ENCODE data around the gene MAP4K4.

Gene MAP4K4

DNA sequence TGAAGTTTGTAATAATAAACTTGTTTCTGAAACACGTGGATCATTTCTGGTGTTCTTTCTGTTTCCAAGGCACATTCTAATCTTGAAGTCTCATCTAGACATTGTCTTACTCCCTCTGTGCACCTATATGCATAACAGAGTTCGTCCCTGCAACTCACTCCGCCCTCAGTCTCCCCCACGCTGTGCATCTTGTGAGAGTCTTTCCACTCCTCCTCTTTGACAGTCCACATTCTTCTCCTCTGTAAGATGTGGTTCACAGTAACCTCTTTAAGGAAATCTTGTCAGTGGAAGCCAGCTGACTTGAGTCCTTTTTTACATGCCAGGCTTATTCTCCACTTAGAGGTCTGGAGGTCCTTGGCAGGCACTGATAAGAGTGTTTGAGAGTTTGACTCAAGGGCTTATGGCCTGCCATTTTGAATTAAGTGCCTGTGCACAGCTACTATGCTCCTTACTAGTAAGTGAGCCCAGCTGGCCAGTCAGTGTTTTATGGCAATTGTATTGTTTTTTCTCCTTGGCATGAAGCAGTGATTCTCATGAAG is 185.3 kb downstream of the MAP4K4 start:
- H3K27me3 ChIP-seq (ENCODE audit: low read depth) = no peaks in the 10 kb centered on the region
- H3K4me3 ChIP-seq = no peak overlapping the region
- H3K4me1 ChIP-seq = no peaks in the 10 kb centered on the region
- peaks cover 10% of the 10 kb centered on the region; the same call in 1 of the 2 replicates for H3K36me3 ChIP-seq (replicated peaks)
- no peaks in the 10 kb centered on the region for H3K9me3 ChIP-seq
- no peak for DNase-seq (ENCODE audit: low spot score in 2 of 2)
- in situ Hi-C loops (cut with MboI; ENCODE audit: low sequenced_read_pairs) = no loop called here

DNA sequence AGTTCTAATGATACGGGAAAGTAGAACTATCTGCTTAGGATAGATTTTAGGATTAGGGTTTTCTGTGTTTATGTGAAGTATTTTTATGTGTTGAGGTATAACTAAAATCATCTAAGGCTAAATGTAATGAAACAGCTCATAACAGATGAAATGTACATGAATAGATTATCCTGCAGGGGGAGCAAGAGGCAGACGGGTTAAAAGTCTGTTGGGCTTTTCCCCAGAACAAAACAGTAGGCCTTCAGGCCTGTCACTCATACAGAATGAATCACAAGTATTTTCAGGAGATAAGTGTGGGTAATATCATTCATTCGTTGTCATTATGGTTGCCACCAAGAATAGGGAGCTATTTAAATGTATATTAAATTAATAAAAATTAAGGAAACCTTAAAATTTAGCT is 186.4 kb downstream of the MAP4K4 start:
- Histone ChIP-seq H3K36me3 (replicated peaks) (peaks cover 14% of the 10 kb centered on the region; the same call in 1 of the 2 replicates), H3K9me3 (no peaks in the 10 kb centered on the region), H3K4me1 (no peaks in the 10 kb centered on the region), H3K27me3 (ENCODE audit: low read depth) (no peaks in the 10 kb centered on the region), H3K4me3 (no peak overlapping the region)
- in situ Hi-C loops (cut with MboI; ENCODE audit: low sequenced_read_pairs) = no loop called here
- DNase-seq (ENCODE audit: low spot score in 2 of 2) = peak; percentile 45 to 48

DNA sequence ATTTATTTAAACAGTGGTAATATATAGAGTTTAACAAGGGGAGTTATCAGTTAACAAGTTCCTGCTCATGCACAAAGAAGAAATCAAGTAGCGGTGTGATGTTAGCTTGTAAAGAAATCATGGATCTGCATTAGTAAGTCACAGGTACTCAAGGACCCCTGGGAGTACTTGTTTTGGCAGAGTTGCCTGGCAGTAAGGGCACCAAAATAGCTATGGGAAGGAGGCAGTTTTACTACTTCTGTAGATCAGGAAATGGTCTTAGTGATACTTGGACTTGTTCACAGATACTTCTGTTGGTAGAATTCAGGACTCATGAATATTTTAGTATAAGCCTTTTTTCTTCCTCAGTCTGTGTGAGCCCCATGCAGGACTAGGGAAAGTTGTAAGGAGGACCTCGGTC is 186.9 kb downstream of the MAP4K4 start:
- Histone ChIP-seq H3K4me3 (no peak overlapping the region), H3K27me3 (ENCODE audit: low read depth) (no peaks in the 10 kb centered on the region), H3K9me3 (no peaks in the 10 kb centered on the region), H3K4me1 (no peaks in the 10 kb centered on the region), H3K36me3 (replicated peaks) (peaks cover 14% of the 10 kb centered on the region)
- in situ Hi-C loops (cut with MboI; ENCODE audit: low sequenced_read_pairs) = no loop called here
- DNase-seq (ENCODE audit: low spot score in 2 of 2) = no peak

DNA sequence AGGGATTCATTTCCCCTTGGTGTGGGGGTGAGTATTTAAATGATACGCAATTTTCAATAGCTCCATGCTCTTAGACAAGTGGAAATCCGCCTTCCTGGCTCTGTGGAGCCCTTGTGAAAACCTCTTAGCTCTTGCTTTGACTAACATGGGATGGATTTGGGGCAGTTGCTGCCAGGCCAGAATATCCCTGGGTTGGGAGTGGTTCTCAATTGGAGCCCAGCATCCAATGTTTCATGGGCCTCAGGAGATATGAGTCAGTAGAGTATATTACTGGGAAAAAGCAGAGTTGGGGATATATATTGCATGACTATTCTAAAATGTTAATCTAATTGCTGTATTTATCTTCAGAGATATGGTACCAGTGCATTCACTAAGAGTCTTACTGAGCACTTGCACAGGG is 189.8 kb downstream of the MAP4K4 start:
- Histone ChIP-seq H3K4me1 (no peaks in the 10 kb centered on the region), H3K4me3 (no peak overlapping the region), H3K27me3 (ENCODE audit: low read depth) (no peaks in the 10 kb centered on the region), H3K36me3 (replicated peaks) (peaks cover 14% of the 10 kb centered on the region), H3K9me3 (no peaks in the 10 kb centered on the region)
- in situ Hi-C loops (cut with MboI; ENCODE audit: low sequenced_read_pairs) = no loop called here
- no peak for DNase-seq (ENCODE audit: low spot score in 2 of 2)

DNA sequence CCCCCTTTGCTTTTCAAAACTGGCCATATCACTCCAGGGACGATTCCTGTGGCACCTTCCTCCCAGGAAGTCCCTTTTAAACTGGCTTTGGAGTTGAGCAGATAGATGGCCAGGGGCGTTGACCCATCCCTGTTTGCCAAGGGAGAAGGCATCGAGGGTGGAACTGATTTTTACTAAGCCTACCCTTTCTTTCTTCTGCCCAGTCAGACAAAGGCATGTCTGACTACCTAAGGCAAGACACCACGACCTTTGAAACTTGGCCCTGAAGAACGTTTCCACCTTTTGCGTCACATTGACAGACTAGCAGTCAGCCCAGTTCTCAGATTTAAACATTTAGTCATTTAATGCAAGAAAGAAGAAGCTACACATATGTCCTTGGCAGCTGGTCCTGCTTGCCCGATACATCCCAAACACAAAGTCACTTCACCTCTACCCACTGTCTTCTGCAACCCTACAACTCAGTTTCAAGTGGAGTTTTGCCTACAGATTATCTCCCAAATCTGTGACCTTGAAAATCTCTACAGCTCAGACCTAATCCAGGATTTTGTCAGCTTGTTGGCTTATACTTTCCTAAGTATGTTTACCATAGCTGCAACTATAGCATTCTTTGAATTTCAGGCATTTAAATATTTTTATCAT is 192.1 kb downstream of the MAP4K4 start:
- in situ Hi-C loops (cut with MboI; ENCODE audit: low sequenced_read_pairs) = no loop called here
- Histone ChIP-seq H3K36me3 (replicated peaks) (peaks cover 18% of the 10 kb centered on the region), H3K4me3 (no peak overlapping the region), H3K27me3 (ENCODE audit: low read depth) (no peaks in the 10 kb centered on the region), H3K9me3 (no peaks in the 10 kb centered on the region), H3K4me1 (no peaks in the 10 kb centered on the region)
- DNase-seq (ENCODE audit: low spot score in 2 of 2) = no peak

DNA sequence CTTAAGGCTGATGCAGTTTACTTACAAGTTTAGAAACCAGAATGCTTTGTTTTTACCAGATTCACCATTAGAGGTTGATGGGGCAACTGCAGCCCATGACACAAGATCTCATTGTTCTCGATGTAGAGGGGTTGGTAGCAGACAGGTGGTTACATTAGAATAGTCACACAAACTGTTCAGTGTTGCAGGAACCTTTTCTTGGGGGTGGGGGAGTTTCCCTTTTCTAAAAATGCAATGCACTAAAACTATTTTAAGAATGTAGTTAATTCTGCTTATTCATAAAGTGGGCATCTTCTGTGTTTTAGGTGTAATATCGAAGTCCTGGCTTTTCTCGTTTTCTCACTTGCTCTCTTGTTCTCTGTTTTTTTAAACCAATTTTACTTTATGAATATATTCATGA is 194.9 kb downstream of the MAP4K4 start:
- peaks cover 11% of the 10 kb centered on the region for H3K36me3 ChIP-seq (replicated peaks)
- H3K9me3 ChIP-seq = no peaks in the 10 kb centered on the region
- H3K27me3 ChIP-seq (ENCODE audit: low read depth) = no peaks in the 10 kb centered on the region
- no peak for DNase-seq (ENCODE audit: low spot score in 2 of 2)
- H3K4me1 ChIP-seq = no peaks in the 10 kb centered on the region
- H3K4me3 ChIP-seq = no peak overlapping the region
- in situ Hi-C loops (cut with MboI; ENCODE audit: low sequenced_read_pairs) = no loop called here

DNA sequence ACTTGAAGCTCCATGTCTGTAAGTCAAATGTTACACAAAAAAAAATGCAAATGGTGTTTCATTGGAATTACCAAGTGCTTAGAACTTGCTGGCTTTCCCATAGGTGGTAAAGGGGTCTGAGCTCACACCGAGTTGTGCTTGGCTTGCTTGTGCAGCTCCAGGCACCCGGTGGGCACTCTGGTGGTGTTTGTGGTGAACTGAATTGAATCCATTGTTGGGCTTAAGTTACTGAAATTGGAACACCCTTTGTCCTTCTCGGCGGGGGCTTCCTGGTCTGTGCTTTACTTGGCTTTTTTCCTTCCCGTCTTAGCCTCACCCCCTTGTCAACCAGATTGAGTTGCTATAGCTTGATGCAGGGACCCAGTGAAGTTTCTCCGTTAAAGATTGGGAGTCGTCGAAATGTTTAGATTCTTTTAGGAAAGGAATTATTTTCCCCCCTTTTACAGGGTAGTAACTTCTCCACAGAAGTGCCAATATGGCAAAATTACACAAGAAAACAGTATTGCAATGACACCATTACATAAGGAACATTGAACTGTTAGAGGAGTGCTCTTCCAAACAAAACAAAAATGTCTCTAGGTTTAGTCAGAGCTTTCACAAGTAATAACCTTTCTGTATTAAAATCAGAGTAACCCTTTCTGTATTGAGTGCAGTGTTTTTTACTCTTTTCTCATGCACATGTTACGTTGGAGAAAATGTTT is 196.3 kb downstream of the MAP4K4 start:
- no peaks in the 10 kb centered on the region for H3K27me3 ChIP-seq (ENCODE audit: low read depth)
- no peak overlapping the region for H3K4me3 ChIP-seq
- no peaks in the 10 kb centered on the region for H3K4me1 ChIP-seq
- DNase-seq (ENCODE audit: low spot score in 2 of 2) = no peak
- in situ Hi-C loops (cut with MboI; ENCODE audit: low sequenced_read_pairs) = no loop called here
- no peaks in the 10 kb centered on the region for H3K9me3 ChIP-seq
- H3K36me3 ChIP-seq (replicated peaks) = peaks cover 4% of the 10 kb centered on the region

DNA sequence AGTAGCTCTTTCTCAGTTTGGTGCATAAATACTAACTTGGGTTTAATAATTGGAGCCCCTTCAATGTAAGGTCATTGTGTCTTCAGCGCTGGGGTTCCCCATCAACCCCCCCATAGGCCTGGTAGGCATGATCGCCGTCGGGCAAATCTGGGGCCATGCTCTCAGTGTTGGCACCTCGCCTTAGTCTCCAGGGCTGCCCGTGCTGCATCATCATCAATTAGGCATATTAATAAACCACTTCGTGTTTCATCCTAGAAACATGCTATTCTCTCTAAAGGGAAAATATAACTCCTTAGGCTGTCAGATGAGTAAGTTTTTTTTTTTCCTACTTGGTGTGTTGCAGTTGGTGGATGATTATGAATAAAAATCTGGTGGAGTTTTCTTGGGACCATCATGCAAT is 197.5 kb downstream of the MAP4K4 start:
- no peak for DNase-seq (ENCODE audit: low spot score in 2 of 2)
- Histone ChIP-seq H3K4me3 (no peak overlapping the region), H3K9me3 (no peaks in the 10 kb centered on the region), H3K4me1 (no peaks in the 10 kb centered on the region), H3K36me3 (replicated peaks) (peaks cover 4% of the 10 kb centered on the region; the same call in 1 of the 2 replicates), H3K27me3 (ENCODE audit: low read depth) (no peaks in the 10 kb centered on the region)
- in situ Hi-C loops (cut with MboI; ENCODE audit: low sequenced_read_pairs) = no loop called here

DNA sequence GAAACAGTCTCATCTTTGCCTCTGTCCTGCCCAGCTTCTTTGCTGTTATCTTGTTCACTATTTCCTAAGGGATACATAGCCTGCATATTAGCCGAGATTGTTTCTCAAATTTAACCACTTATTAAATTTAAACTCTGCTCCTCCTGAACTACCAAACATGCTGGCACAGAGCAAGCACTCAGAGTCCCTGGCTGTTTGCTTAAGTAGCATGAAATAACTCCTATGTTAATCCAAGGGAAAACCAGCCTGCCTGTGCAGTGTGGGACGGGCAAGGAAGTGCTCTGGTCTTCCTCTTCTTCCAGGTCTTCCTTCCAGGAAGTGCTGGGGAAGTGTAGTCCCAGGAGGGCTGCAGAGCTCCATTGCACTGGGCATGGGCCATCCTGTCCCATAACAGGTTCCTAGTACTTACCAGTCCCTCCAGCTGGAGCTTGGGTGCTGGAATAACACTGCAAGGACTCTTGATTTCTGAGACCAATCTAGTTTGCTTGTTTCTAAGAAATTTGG is 198.4 kb downstream of the MAP4K4 start:
- peaks cover 4% of the 10 kb centered on the region; the same call in 1 of the 2 replicates for H3K36me3 ChIP-seq (replicated peaks)
- in situ Hi-C loops (cut with MboI; ENCODE audit: low sequenced_read_pairs) = no loop called here
- DNase-seq (ENCODE audit: low spot score in 2 of 2) = no peak
- H3K27me3 ChIP-seq (ENCODE audit: low read depth) = no peaks in the 10 kb centered on the region
- H3K9me3 ChIP-seq = no peaks in the 10 kb centered on the region
- H3K4me3 ChIP-seq = no peak overlapping the region
- H3K4me1 ChIP-seq = no peaks in the 10 kb centered on the region

DNA sequence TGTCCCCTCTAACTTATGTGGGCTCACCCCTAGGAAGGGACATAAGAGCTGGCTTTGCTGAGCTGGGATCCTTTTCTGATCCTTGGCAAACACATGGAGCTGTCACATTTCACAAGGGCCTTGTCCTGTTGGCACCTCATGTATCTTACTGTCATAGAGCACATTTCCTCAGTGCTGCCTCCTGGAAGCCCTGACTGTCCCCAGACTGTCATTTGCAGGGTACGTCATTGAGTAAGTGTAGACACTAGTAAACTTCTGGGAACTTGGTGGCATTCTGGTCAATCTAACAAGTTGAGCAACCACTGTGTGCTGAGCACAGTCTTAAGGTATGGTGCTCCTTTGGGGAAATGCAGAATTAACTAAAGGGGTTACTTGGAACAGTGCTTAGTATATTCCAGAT is 199.8 kb downstream of the MAP4K4 start:
- H3K36me3 ChIP-seq (replicated peaks) = peaks cover 4% of the 10 kb centered on the region; the same call in 1 of the 2 replicates
- in situ Hi-C loops (cut with MboI; ENCODE audit: low sequenced_read_pairs) = no loop called here
- no peaks in the 10 kb centered on the region for H3K27me3 ChIP-seq (ENCODE audit: low read depth)
- H3K4me3 ChIP-seq = no peak overlapping the region
- H3K9me3 ChIP-seq = no peaks in the 10 kb centered on the region
- no peak for DNase-seq (ENCODE audit: low spot score in 2 of 2)
- H3K4me1 ChIP-seq = no peaks in the 10 kb centered on the region

DNA sequence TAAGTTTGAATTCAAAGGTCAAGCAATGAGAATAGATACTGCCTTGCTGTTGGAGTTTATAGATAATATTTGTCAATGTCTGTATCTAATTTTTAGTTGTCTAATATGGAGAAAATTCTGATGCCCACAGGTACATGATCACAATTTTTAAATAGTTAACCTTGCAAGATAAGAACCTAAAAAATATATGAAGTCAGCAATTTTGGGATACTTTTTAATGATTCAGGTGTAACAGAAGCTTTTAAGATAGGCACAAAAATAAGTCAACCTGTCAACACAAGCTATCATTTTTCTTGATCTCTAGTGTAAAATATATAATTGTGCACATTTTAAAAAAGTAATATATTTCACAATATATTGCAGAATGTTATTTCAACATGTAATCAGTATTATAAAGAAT is 201.8 kb downstream of the MAP4K4 start:
- in situ Hi-C loops (cut with MboI; ENCODE audit: low sequenced_read_pairs) = no loop called here
- H3K36me3 ChIP-seq (replicated peaks) = 0 out of 2 replicates have a peak, but pooled peaks cover under 1% of the 10 kb centered on the region
- DNase-seq (ENCODE audit: low spot score in 2 of 2) = no peak

DNA sequence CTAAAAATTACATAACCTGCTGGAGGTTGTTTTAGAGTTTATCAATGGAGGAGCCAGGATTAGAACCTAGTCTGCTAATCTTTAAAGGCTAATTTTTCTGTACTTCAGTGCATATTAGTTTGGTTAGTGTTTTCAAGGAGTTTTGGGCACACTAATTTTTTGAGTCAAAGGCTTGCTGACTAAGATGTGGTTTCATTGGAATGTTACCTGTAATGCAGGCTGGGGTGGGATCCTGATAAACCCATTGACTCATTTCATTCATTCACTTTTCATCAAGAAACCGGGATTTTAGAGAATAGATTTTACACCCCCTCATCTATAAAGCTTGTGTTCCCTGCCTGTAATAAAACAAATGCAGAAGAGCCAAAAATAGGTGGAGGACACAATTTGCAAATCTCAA is 202.4 kb downstream of the MAP4K4 start:
- no peaks in the 10 kb centered on the region for H3K4me1 ChIP-seq
- in situ Hi-C loops (cut with MboI; ENCODE audit: low sequenced_read_pairs) = no loop called here
- H3K27me3 ChIP-seq (ENCODE audit: low read depth) = no peaks in the 10 kb centered on the region
- no peaks in the 10 kb centered on the region for H3K36me3 ChIP-seq (replicated peaks)
- no peaks in the 10 kb centered on the region for H3K9me3 ChIP-seq
- no peak overlapping the region for H3K4me3 ChIP-seq
- DNase-seq (ENCODE audit: low spot score in 2 of 2) = no peak

More for the DNA sequence above, 201.8 kb downstream of the MAP4K4 start:
- Histone ChIP-seq H3K9me3 (no peaks in the 10 kb centered on the region), H3K4me3 (no peak overlapping the region), H3K4me1 (no peaks in the 10 kb centered on the region), H3K27me3 (ENCODE audit: low read depth) (no peaks in the 10 kb centered on the region)

DNA sequence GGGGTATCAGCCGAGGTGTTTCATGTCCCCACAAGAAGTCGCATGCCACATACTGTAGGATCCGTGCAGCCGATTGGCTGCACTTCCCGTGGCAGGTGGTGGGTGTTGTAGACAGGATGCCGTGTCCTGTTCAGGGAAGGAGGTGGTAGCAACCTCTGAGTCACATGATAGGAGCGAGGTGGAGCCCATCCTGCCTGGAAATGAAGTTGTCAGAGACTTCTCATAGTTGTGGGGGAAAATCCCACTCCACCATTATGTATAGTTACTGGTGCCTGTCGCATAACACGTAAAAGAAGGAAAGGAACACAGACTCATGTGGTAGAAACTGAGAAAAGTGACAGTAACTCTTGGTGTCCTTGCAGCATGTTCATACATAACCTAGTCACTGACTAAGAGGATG is 202.9 kb downstream of the MAP4K4 start:
- Histone ChIP-seq H3K9me3 (no peaks in the 10 kb centered on the region), H3K27me3 (ENCODE audit: low read depth) (no peaks in the 10 kb centered on the region), H3K4me1 (no peaks in the 10 kb centered on the region), H3K36me3 (replicated peaks) (no peaks in the 10 kb centered on the region), H3K4me3 (no peak overlapping the region)
- DNase-seq (ENCODE audit: low spot score in 2 of 2) = no peak
- in situ Hi-C loops (cut with MboI; ENCODE audit: low sequenced_read_pairs) = no loop called here

DNA sequence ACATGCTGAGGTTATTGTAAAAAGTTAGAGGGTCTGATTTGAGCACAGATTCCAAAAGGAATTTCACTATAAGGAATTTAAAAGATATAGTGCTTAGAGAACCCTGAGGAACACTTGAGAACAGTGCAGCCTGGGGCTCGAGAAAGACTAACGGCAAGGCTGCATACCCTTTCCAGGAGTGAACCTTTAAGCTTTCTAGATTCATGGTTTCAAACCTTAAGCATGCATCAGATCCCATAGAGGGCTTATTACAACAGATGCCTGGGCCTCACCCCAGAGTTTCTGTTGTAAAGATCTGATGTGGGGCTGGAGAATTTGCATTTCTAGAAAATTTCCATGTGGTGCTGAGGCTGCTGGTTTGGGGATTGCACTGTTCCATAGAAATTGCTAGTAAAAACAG is 203.7 kb downstream of the MAP4K4 start:
- Histone ChIP-seq H3K4me1 (no peaks in the 10 kb centered on the region), H3K27me3 (ENCODE audit: low read depth) (no peaks in the 10 kb centered on the region), H3K36me3 (replicated peaks) (no peaks in the 10 kb centered on the region), H3K9me3 (no peaks in the 10 kb centered on the region), H3K4me3 (no peak overlapping the region)
- no peak for DNase-seq (ENCODE audit: low spot score in 2 of 2)
- in situ Hi-C loops (cut with MboI; ENCODE audit: low sequenced_read_pairs) = no loop called here
